H1 (cell line): ENCODE measurements around the gene GNAO1. TPM values are rescaled to one million over a fixed set of nuclear protein-coding genes. Genes with fewer than 3 reads are reported as not detected.
A peak's percentile ranks its signal among the peaks of the same experiment; 100 is the strongest.

Experiments
- CTCF ChIA-PET: fragments of 300-600 bp; sonication (Branson Sonifier 250); formaldehyde crosslinking; loops from one replicate; lab custom pipeline; 2021; ENCODE audit not compliant: partially characterized antibody; lab: Charles Lee
- POLR2A ChIA-PET: fragments of 300-600 bp; sonication (Branson Sonifier 250); formaldehyde crosslinking; loops from one replicate; lab custom pipeline; 2021; ENCODE audit warnings: inconsistent platforms; ENCODE audit not compliant: partially characterized antibody; lab: Charles Lee
- DNase-seq, 2 experiments: peaks; one replicate each; pipeline versions ENCODE4 v3.0.0 to v3.0.0-alpha.2; 2010 to 2022; ENCODE audit warnings: low spot score in 2 of 2, low read depth in 1 of 2, mixed read lengths in 1 of 2
- FAIRE-seq: peaks from 2 replicates; lab custom pipeline; 2011; peaks lifted over from hg19 to GRCh38; lab: Jason Lieb, UNC
- H2AFZ ChIP-seq: 2 replicates; pipeline ENCODE4 v1.8.1; 2012; ENCODE audit warnings: low read length, inconsistent platforms
- H2AK5ac ChIP-seq: 2 replicates; pipeline ENCODE4 v1.6.1; 2013; ENCODE audit warnings: low read depth, low read length
- H2BK120ac ChIP-seq: replicated peaks from 2 replicates; pipeline ENCODE3; 2013; ENCODE audit warnings: low read depth, low read length, inconsistent platforms
- H2BK12ac ChIP-seq: 2 replicates; pipeline ENCODE4 v1.6.1; 2013; ENCODE audit warnings: low read depth, low read length
- H2BK15ac ChIP-seq: 2 replicates; pipeline ENCODE4 v1.6.1; 2013; ENCODE audit warnings: low read length
- H2BK20ac ChIP-seq: 2 replicates; pipeline ENCODE4 v1.6.1; 2013; ENCODE audit warnings: low read length
- H2BK5ac ChIP-seq: 2 replicates; pipeline ENCODE4 v1.6.1; 2013; ENCODE audit warnings: low read depth, low read length
- H3K14ac ChIP-seq: 2 replicates; pipeline ENCODE4 v1.6.1; 2013; ENCODE audit warnings: inconsistent platforms; ENCODE audit not compliant: insufficient read length
- H3K18ac ChIP-seq: 2 replicates; pipeline ENCODE4 v1.6.1; 2013; ENCODE audit warnings: low read length; ENCODE audit errors: extremely low read depth
- H3K23ac ChIP-seq: 2 replicates; pipeline ENCODE4 v1.6.1; 2013; ENCODE audit warnings: inconsistent platforms; ENCODE audit not compliant: insufficient read length
- H3K23me2 ChIP-seq: 2 replicates; pipeline ENCODE4 v1.6.1; 2013; ENCODE audit warnings: low read depth, low read length
- H3K27ac ChIP-seq: 2 replicates; pipeline ENCODE4 v1.6.1; 2011; ENCODE audit warnings: low read depth, low read length, inconsistent platforms
- H3K27me3 ChIP-seq, 4 experiments: replicated peaks in 1 of 4; 1 replicate in 1 of 4; 2 replicates in 3 of 4; pipeline versions ENCODE4 v1.6.1 to v1.8.1; 2011 to 2013; ENCODE audit warnings: low read length in 3 of 4, mild to moderate bottlenecking in 3 of 4, inconsistent platforms in 2 of 4, mixed read lengths in 2 of 4, moderate library complexity in 1 of 4; ENCODE audit not compliant: control insufficient read depth in 3 of 4, insufficient read depth in 3 of 4; ENCODE audit errors: extremely low read depth in 1 of 4
- H3K36me3 ChIP-seq, 4 experiments: 2 replicates each; pipeline versions ENCODE4 v1.6.1 to v1.8.1; 2011 to 2013; ENCODE audit warnings: mild to moderate bottlenecking in 4 of 4, low read length in 3 of 4, moderate library complexity in 2 of 4, control low read depth in 1 of 4, inconsistent platforms in 1 of 4; ENCODE audit not compliant: insufficient read depth in 4 of 4, control insufficient read depth in 2 of 4
- H3K4ac ChIP-seq: replicated peaks from 2 replicates; pipeline ENCODE3; 2013; ENCODE audit warnings: low read length, low read depth, mixed read lengths, inconsistent platforms; ENCODE audit not compliant: insufficient read length
- H3K4me1 ChIP-seq, 4 experiments: replicated peaks in 1 of 4; 1 replicate in 1 of 4; 2 replicates in 3 of 4; pipeline versions ENCODE4 v1.6.1 to v1.8.1; 2011 to 2013; ENCODE audit warnings: low read length in 3 of 4, inconsistent platforms in 2 of 4, mixed read lengths in 1 of 4; ENCODE audit not compliant: insufficient read depth in 4 of 4, control insufficient read depth in 3 of 4
- H3K4me2 ChIP-seq, 2 experiments: 2 replicates each; pipeline versions ENCODE4 v1.6.1 to v1.8.1; 2011 to 2013; ENCODE audit warnings: low read depth in 2 of 2, low read length in 2 of 2, control low read depth in 1 of 2, inconsistent platforms in 1 of 2, mild to moderate bottlenecking in 1 of 2; ENCODE audit not compliant: insufficient read depth in 1 of 2
- H3K4me3 ChIP-seq, 4 experiments: fragments of 200-600, 300-600 bp in 1 of 4; sonication (generic), shearing (Covaris generic), sonication (Bioruptor Twin) in 1 of 4; 2 replicates each; pipeline versions ENCODE4 v1.5.1 to v1.8.1; 2011 to 2016; ENCODE audit warnings: low read length in 4 of 4, low read depth in 3 of 4, control low read depth in 2 of 4, inconsistent platforms in 2 of 4, mild to moderate bottlenecking in 2 of 4, mixed read lengths in 1 of 4, moderate library complexity in 1 of 4; ENCODE audit not compliant: insufficient read depth in 2 of 4; ENCODE audit errors: extremely low read depth in 1 of 4
- H3K56ac ChIP-seq: replicated peaks from 2 replicates; pipeline ENCODE3; 2013; ENCODE audit warnings: low read depth, mild to moderate bottlenecking, mixed read lengths, low read length, inconsistent platforms; ENCODE audit not compliant: insufficient read length
- H3K79me1 ChIP-seq: 2 replicates; pipeline ENCODE4 v1.6.1; 2013; ENCODE audit warnings: low read depth, low read length, control low read depth
- H3K79me2 ChIP-seq, 2 experiments: 2 replicates each; pipeline versions ENCODE4 v1.6.1 to v1.8.1; 2012 to 2013; ENCODE audit warnings: low read length in 2 of 2, mild to moderate bottlenecking in 2 of 2, inconsistent platforms in 1 of 2; ENCODE audit not compliant: insufficient read depth in 2 of 2, control insufficient read depth in 1 of 2
- H3K9ac ChIP-seq, 4 experiments: replicated peaks in 1 of 4; 1 replicate in 1 of 4; 2 replicates in 3 of 4; pipeline versions ENCODE4 v1.6.1 to v1.8.1; 2011 to 2013; ENCODE audit warnings: low read depth in 3 of 4, low read length in 3 of 4, control low read depth in 2 of 4, mild to moderate bottlenecking in 2 of 4, moderate library complexity in 2 of 4, inconsistent platforms in 1 of 4; ENCODE audit errors: extremely low read depth in 1 of 4
- H3K9me3 ChIP-seq, 2 experiments: 2 replicates each; pipeline versions ENCODE4 v1.6.1 to v1.8.1; 2012 to 2013; ENCODE audit warnings: mild to moderate bottlenecking in 2 of 2, moderate library complexity in 2 of 2, control low read depth in 1 of 2, inconsistent platforms in 1 of 2, low read depth in 1 of 2, low read length in 1 of 2, mixed read lengths in 1 of 2; ENCODE audit not compliant: insufficient read depth in 2 of 2
- H4K20me1 ChIP-seq, 2 experiments: replicated peaks in 1 of 2; 2 replicates each; pipeline versions ENCODE3 to v1.8.1; 2011 to 2013; ENCODE audit warnings: inconsistent platforms in 2 of 2, low read length in 2 of 2, mild to moderate bottlenecking in 1 of 2; ENCODE audit not compliant: insufficient read depth in 2 of 2, control insufficient read depth in 1 of 2
- H4K5ac ChIP-seq: 2 replicates; pipeline ENCODE4 v1.6.1; 2013; ENCODE audit warnings: low read length, low read depth, mixed read lengths, inconsistent platforms; ENCODE audit not compliant: insufficient read length
- H4K8ac ChIP-seq: 2 replicates; pipeline ENCODE4 v1.8.0; 2013; ENCODE audit warnings: mild to moderate bottlenecking, moderate library complexity, low read length, inconsistent platforms; ENCODE audit not compliant: insufficient read depth; ENCODE audit errors: extremely low read depth
- H4K91ac ChIP-seq: replicated peaks from 2 replicates; pipeline ENCODE3; 2013; ENCODE audit warnings: low read length, mixed read lengths, inconsistent platforms; ENCODE audit not compliant: insufficient read length
- JUN ChIP-seq: IDR thresholded peaks from 2 replicates; pipeline ENCODE4 v1.6.1; 2011; ENCODE audit warnings: low read depth, mild to moderate bottlenecking, improper control_type of control experiment, low read length
- POLR2AphosphoS5 ChIP-seq: IDR thresholded peaks from 2 replicates; pipeline ENCODE4 v1.6.1; 2011; ENCODE audit warnings: low read depth, low read length
- RNF2 ChIP-seq: fragments of 200-900, 300-1000 bp; sonication (generic); IDR thresholded peaks from 2 replicates; pipeline ENCODE4 v1.7.1; 2016; ENCODE audit warnings: borderline replicate concordance, low read depth, mild to moderate bottlenecking, antibody characterized with exemption, low read length; ENCODE audit not compliant: poor library complexity, severe bottlenecking; ENCODE audit errors: missing control alignments
- WGBS, 2 experiments: shearing (Covaris generic) in 1 of 2; methylation state at CpG; one replicate each; pipeline versions ENCODE4 v1.1.6 to v1.1.7; 2013 to 2015; ENCODE audit warnings: low lambda C conversion rate in 2 of 2, mixed read lengths in 2 of 2, inconsistent platforms in 1 of 2, low coverage in 1 of 2, missing lambda C conversion rate in 1 of 2; ENCODE audit not compliant: insufficient replicate concordance in 2 of 2, insufficient coverage in 1 of 2, insufficient read length in 1 of 2; ENCODE audit errors: extremely low coverage in 1 of 2, missing lambda C conversion rate in 1 of 2; 5-methylcytosine and 5-hydroxymethylcytosine counted together
- polyA plus RNA-seq, 7 experiments: library from polyadenylated mRNA; depleted of rRNA in 3 of 7; stranded (reverse) in 5 of 7; unstranded in 2 of 7; fragments of >200 nt in 5 of 7; fragments of 200-250 nt in 2 of 7; gene quantifications; 1 replicate in 5 of 7; 2 replicates in 1 of 7; 4 replicates in 1 of 7; pipeline versions ENCODE4 v1.2.1 to v1.2.3, GENCODE V29; 2011 to 2013; ENCODE audit warnings: missing spikeins in 2 of 7, mixed read lengths in 2 of 7
- total RNA-seq: library from RNA; stranded (reverse); fragmentation: NEBNext Ultra II Directional; extraction: Animal tissue kit (Norgen Biotek cat#: 25700); gene quantifications from 2 replicates; pipeline ENCODE4 v1.2.1, GENCODE V29; 2021
- TF ChIP-seq, protein P1 (sequence below): IDR thresholded peaks from 2 replicates; pipeline ENCODE4 v1.6.1; 2012; ENCODE audit warnings: inconsistent platforms

Gene GNAO1
- total and polyA plus RNA-seq, 2 of the 8 experiments (the other 6 are each of a cell fraction or from before 2014, with no cell fraction given): 6.7 to 34.4 TPM

- CTCF ChIA-PET: interaction anchor here (0.9 to 1.1 kb wide), 2 partner anchors 17 to 22 kb away, joined by 4 to 5 read pairs; no protein-coding TSS in a partner anchor
- peaks cover 0 to 1% of the 10 kb centered on the region in 2 experiments for H4K20me1 ChIP-seq
Observed at GRCh38 chr16:56334761-56335160, 143.5 kb downstream of the GNAO1 start.

More at GRCh38 chr16:56334761-56335160, 143.5 kb downstream of the GNAO1 start:
- Histone ChIP-seq H2AFZ (no peak overlapping the region), H3K79me2 (no peaks in the 10 kb centered on the region), H2BK20ac (no peak overlapping the region), H4K8ac (no peak overlapping the region; the same call in 1 of the 2 replicates), H3K18ac (no peak overlapping the region), H3K56ac (no peak overlapping the region), H3K27ac (no peak overlapping the region), H3K9me3 (no peaks in the 10 kb centered on the region), H3K4me2 (no peak overlapping the region), H2BK5ac (no peak overlapping the region; the same call in 1 of the 2 replicates), H3K23ac (no peak overlapping the region), H2BK15ac (no peak overlapping the region), H3K4me1 (no peaks in the 10 kb centered on the region), H3K9ac (no peak overlapping the region), H3K27me3 (no peaks in the 10 kb centered on the region), H3K4ac (no peak overlapping the region), H3K23me2 (no peaks in the 10 kb centered on the region), H3K14ac (no peak overlapping the region), H2BK12ac (no peak overlapping the region), H3K4me3 (no peak overlapping the region), H3K79me1 (no peaks in the 10 kb centered on the region), H3K36me3 (no peaks in the 10 kb centered on the region), H4K91ac (peak overlapping the region; percentile 30), H2AK5ac (no peak overlapping the region), H2BK120ac (no peak overlapping the region), H4K5ac (no peak overlapping the region)
- no peak for DNase-seq
- WGBS, 2 experiments: 95% methylated on average over 9 of the region's 9 CpGs; no CpG with 5 or more reads in 1 of the 2 experiments
- TF ChIP-seq, protein P1, sequence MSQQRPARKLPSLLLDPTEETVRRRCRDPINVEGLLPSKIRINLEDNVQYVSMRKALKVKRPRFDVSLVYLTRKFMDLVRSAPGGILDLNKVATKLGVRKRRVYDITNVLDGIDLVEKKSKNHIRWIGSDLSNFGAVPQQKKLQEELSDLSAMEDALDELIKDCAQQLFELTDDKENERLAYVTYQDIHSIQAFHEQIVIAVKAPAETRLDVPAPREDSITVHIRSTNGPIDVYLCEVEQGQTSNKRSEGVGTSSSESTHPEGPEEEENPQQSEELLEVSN: no peak
- TF ChIP-seq RNF2 (no peak), JUN (no peak), POLR2AphosphoS5 (no peak)
- FAIRE-seq: no peak
- POLR2A ChIA-PET: no interaction called here
